K562 (cell line): Measurements from ENCODE around the gene ZCWPW1. TPM values are rescaled to one million over a fixed set of nuclear protein-coding genes. Genes with fewer than 3 reads are reported as not detected.

ENCODE experiments used
- ATAC-seq: fragments of 200-7000 bp; cut with Tn5 transposase; 3 replicates; pipeline ENCODE4 v1.9.1; 2020; ENCODE audit warnings: moderate library complexity
- BruUV-seq: library from RNA; stranded (reverse); fragments of 400-500 nt; replicated peaks from 2 replicates; lab custom pipeline; 2021; lab: Mats Ljungman, UMichigan
- CTCF ChIA-PET: fragments of 300-600 bp; formaldehyde crosslinking; extraction: SDS; loops from one replicate; lab custom pipeline; 2021; ENCODE audit warnings: low intra/inter-chr PET ratio; lab: Yijun Ruan, JAX
- POLR2A ChIA-PET: fragments of 300-600, 350-650 bp; sonication (Branson Sonifier 250); formaldehyde crosslinking; extraction: SDS; loops from one replicate; lab custom pipeline; 2021; ENCODE audit warnings: antibody characterized with exemption, inconsistent platforms; lab: Yijun Ruan, JAX
- DNase-seq, 4 experiments: peaks; one replicate each; pipeline versions ENCODE4 v3.0.0 to v3.0.0-alpha.2; 2011 to 2018; ENCODE audit warnings: low spot score in 3 of 4, mixed read lengths in 3 of 4; ENCODE audit errors: extremely low read depth in 1 of 4
- FAIRE-seq: peaks from 2 replicates; lab custom pipeline; 2011; peaks lifted over from hg19 to GRCh38; lab: Jason Lieb, UNC
- H2AFZ ChIP-seq: 2 replicates; pipeline ENCODE4 v1.6.0; 2011; ENCODE audit warnings: low read depth, low read length, control low read depth, inconsistent platforms
- H3K27ac ChIP-seq: fragments of 200-600 bp; 3 replicates; pipeline ENCODE4 v1.8.0; 2011; ENCODE audit warnings: low read depth, mild to moderate bottlenecking, control low read depth, inconsistent platforms, low read length, moderate library complexity, mixed read lengths; ENCODE audit errors: extremely low read depth
- H3K27me3 ChIP-seq, 2 experiments: fragments of 300-600 bp in 1 of 2; 2 replicates in 1 of 2; 3 replicates in 1 of 2; pipeline versions ENCODE4 v1.6.0 to v1.8.0; 2011; ENCODE audit warnings: inconsistent platforms in 2 of 2, low read length in 2 of 2, mild to moderate bottlenecking in 1 of 2, mixed read lengths in 1 of 2, moderate library complexity in 1 of 2; ENCODE audit not compliant: control insufficient read depth in 2 of 2, insufficient read depth in 2 of 2
- H3K36me3 ChIP-seq: fragments of 300-600 bp; 3 replicates; pipeline ENCODE4 v1.8.0; 2011; ENCODE audit warnings: mild to moderate bottlenecking, low read length, inconsistent platforms; ENCODE audit not compliant: control insufficient read depth, insufficient read depth
- H3K4me1 ChIP-seq, 2 experiments: fragments of 200-600 bp in 1 of 2; replicated peaks in 1 of 2; 2 replicates in 1 of 2; 3 replicates in 1 of 2; pipeline versions ENCODE4 v1.5.1 to v1.8.0; 2011; ENCODE audit warnings: inconsistent platforms in 2 of 2, low read length in 2 of 2, mild to moderate bottlenecking in 1 of 2, mixed read lengths in 1 of 2, moderate library complexity in 1 of 2; ENCODE audit not compliant: control insufficient read depth in 2 of 2, insufficient read depth in 2 of 2
- H3K4me2 ChIP-seq: 2 replicates; pipeline ENCODE4 v1.6.1; 2011; ENCODE audit warnings: low read length, control low read depth, inconsistent platforms, mixed read lengths; ENCODE audit not compliant: insufficient read depth
- H3K4me3 ChIP-seq: fragments of 200-600 bp; sonication (generic), shearing (Covaris generic); 2 replicates; pipeline ENCODE4 v1.5.1; 2016; ENCODE audit warnings: control low read depth, inconsistent platforms
- H3K79me2 ChIP-seq: fragments of 200-600 bp; 3 replicates; pipeline ENCODE4 v1.8.0; 2011; ENCODE audit warnings: low read length, inconsistent platforms; ENCODE audit not compliant: control insufficient read depth, insufficient read depth
- H3K9ac ChIP-seq, 2 experiments: 2 replicates each; pipeline versions ENCODE4 v1.6.0 to v1.6.1; 2011; ENCODE audit warnings: low read depth in 2 of 2, low read length in 2 of 2, control low read depth in 1 of 2, inconsistent platforms in 1 of 2, mild to moderate bottlenecking in 1 of 2, mixed read lengths in 1 of 2; ENCODE audit not compliant: insufficient read depth in 1 of 2
- H3K9me1 ChIP-seq: one replicate; pipeline ENCODE4 v1.6.0; 2011; ENCODE audit warnings: inconsistent platforms, mild to moderate bottlenecking, low read length, moderate library complexity; ENCODE audit not compliant: control insufficient read depth, insufficient read depth
- H3K9me3 ChIP-seq: replicated peaks from 2 replicates; pipeline ENCODE4 v1.5.1; 2011; ENCODE audit warnings: low read depth, low read length, inconsistent platforms; ENCODE audit not compliant: control insufficient read depth, insufficient read depth
- H4K20me1 ChIP-seq: replicated peaks from 2 replicates; pipeline ENCODE4 v1.6.1; 2011; ENCODE audit warnings: low read length, inconsistent platforms, mixed read lengths; ENCODE audit not compliant: control insufficient read depth, insufficient read depth
- CEBPB ChIP-seq: fragments of 450-650 bp; IDR thresholded peaks from 2 replicates; pipeline ENCODE4 v1.6.1; 2016; ENCODE audit warnings: missing genetic modification characterization, missing compliant biosample characterization
- ELF1 ChIP-seq: fragments of 200-800 bp; sonication (Bioruptor generic); IDR thresholded peaks from 2 replicates; pipeline ENCODE4 v1.6.1; 2016; ENCODE audit warnings: missing genetic modification characterization, missing compliant biosample characterization
- FOXJ2 ChIP-seq: fragments of 200-800 bp; sonication (Bioruptor generic); IDR thresholded peaks from 2 replicates; pipeline ENCODE4 v1.6.1; 2016; ENCODE audit warnings: missing genetic modification characterization, missing compliant biosample characterization
- PHB2 ChIP-seq: fragments of 450-650 bp; IDR thresholded peaks from 2 replicates; pipeline ENCODE4 v1.6.1; 2017; ENCODE audit warnings: low read depth
- POLR2A ChIP-seq: fragments of 450-650 bp; conservative IDR thresholded peaks from 2 replicates; pipeline ENCODE4 v1.6.1; 2016
- POLR2G ChIP-seq: fragments of 200-400 bp; formaldehyde crosslinking; IDR thresholded peaks from 2 replicates; pipeline ENCODE4 v1.6.1; 2017; ENCODE audit warnings: low read depth, mild to moderate bottlenecking, antibody characterized with exemption, low read length, moderate library complexity
- RBM39 ChIP-seq: fragments of 200-400 bp; formaldehyde crosslinking; optimal IDR thresholded peaks from 2 replicates; pipeline ENCODE3; 2018; ENCODE audit warnings: low read depth, low read length
- SUPT5H ChIP-seq: fragments of 450-650 bp; IDR thresholded peaks from 2 replicates; pipeline ENCODE4 v1.6.1; 2016
- THRA ChIP-seq: fragments of 450-650 bp; IDR thresholded peaks from 2 replicates; pipeline ENCODE4 v1.6.1; 2017; ENCODE audit warnings: mild to moderate bottlenecking, moderate library complexity
- ZBTB11 ChIP-seq, 3 experiments: fragments of 200-800 bp in 1 of 3; fragments of 250-450 bp in 1 of 3; fragments of 450-650 bp in 1 of 3; sonication (Bioruptor Pico) in 1 of 3; sonication (Bioruptor generic) in 1 of 3; formaldehyde crosslinking in 1 of 3; IDR thresholded peaks; 2 replicates each; pipeline versions ENCODE4 v1.6.1 to v1.8.0; 2016 to 2022; ENCODE audit warnings: mild to moderate bottlenecking in 2 of 3, missing genetic modification characterization in 2 of 3, missing compliant biosample characterization in 1 of 3, moderate library complexity in 1 of 3
- WGBS: fragments of 100-300 bp; shearing (Covaris generic); methylation state at CpG from one replicate; pipeline ENCODE4 v1.1.6; 2016; ENCODE audit warnings: low coverage, mixed read lengths; ENCODE audit not compliant: insufficient coverage; ENCODE audit errors: missing lambda C conversion rate; 5-methylcytosine and 5-hydroxymethylcytosine counted together
- in situ Hi-C: fragments of 300-500 bp; cut with MboI; formaldehyde crosslinking; loops from 4 replicates; pipeline ENCODE4 v1.15.0; 2018; ENCODE audit warnings: inconsistent platforms, mixed read lengths
- intact Hi-C: fragments of 100-400 bp; cut with micrococcal nuclease; formaldehyde crosslinking; loops from 2 replicates; pipeline ENCODE4 v1.14.2; 2022
- polyA plus RNA-seq, 8 experiments: library from polyadenylated mRNA; depleted of rRNA in 4 of 8; stranded (reverse) in 5 of 8; unstranded in 3 of 8; fragments of >200 nt; fragmentation: Nextera tagmentation in 2 of 8; fragmentation: Illumina TruSeq in 1 of 8; extraction: Ambion mirVana in 2 of 8; extraction: Trizol in 1 of 8; gene quantifications; 2 replicates each; pipeline versions ENCODE4 v1.2.1 to v1.2.3, GENCODE V29; 2011 to 2014; ENCODE audit warnings: inconsistent platforms in 1 of 8, missing spikeins in 1 of 8
- total RNA-seq, 7 experiments: library from RNA; depleted of rRNA in 6 of 7; stranded (reverse); fragments of >200 nt in 6 of 7; fragmentation: Illumina TruSeq in 2 of 7; extraction: Trizol in 2 of 7; gene quantifications; 2 replicates each; pipeline versions ENCODE4 v1.2.1 to v1.2.3, GENCODE V29; 2011 to 2021; ENCODE audit warnings: low replicate concordance in 1 of 7

The ZCWPW1 gene
- total and polyA plus RNA-seq, 9 of the 15 experiments (the other 6 are each of a cell fraction or from before 2014, with no cell fraction given), result 0.18 to 1.7 (median 1.2) TPM

GRCh38 chr7:100367676-100368613, 60.6 kb downstream of the ZCWPW1 start:
- DNase-seq (no peak), FAIRE-seq (no peak), ATAC-seq (no peak)
- no TSS peak for BruUV-seq
- CTCF ChIA-PET, result no interaction called here
- H2AFZ ChIP-seq, result no peak overlapping the region
- no peak overlapping the region for H3K27ac ChIP-seq
- no peaks in the 10 kb centered on the region for H4K20me1 ChIP-seq
- intact Hi-C loops, result no loop called here
- H3K4me1 ChIP-seq, result peaks cover 7 to 26% of the 10 kb centered on the region in 2 experiments; a peak in 4 of 5 replicates
- no peaks in the 10 kb centered on the region for H3K9me3 ChIP-seq
- TF ChIP-seq RBM39, result peak; percentile 17
- TF ChIP-seq FOXJ2, result no peak
- TF ChIP-seq THRA, result no peak
- TF ChIP-seq PHB2, result no peak
- TF ChIP-seq CEBPB (tag), result 0 out of 2 replicates have a peak, but pooled peaks have one; percentile 33
- TF ChIP-seq POLR2A, result peak; percentile 21; the same call in 1 of the 2 replicates
- TF ChIP-seq SUPT5H, result peak; percentile 13; the same call in 1 of the 2 replicates
- TF ChIP-seq POLR2G, result peak; percentile 29; the same call in 1 of the 2 replicates
- no peak for TF ChIP-seq ZBTB11 (CRISPR knock-in tag; IDR thresholded peaks at IDR 0.05)
- no peak for TF ChIP-seq ELF1
- peaks cover 4% of the 10 kb centered on the region for H3K9me1 ChIP-seq
- H3K36me3 ChIP-seq, result peaks cover 27% of the 10 kb centered on the region
- H3K9ac ChIP-seq, result no peak overlapping the region
- no peaks in the 10 kb centered on the region for H3K79me2 ChIP-seq
- no peaks in the 10 kb centered on the region for H3K27me3 ChIP-seq
- POLR2A ChIA-PET, result interaction anchor here (0.6 to 1.8 kb wide), 6 partner anchors 9 to 316 kb away, joined by 3 to 7 read pairs (median 3); no protein-coding TSS in a partner anchor
- no peak overlapping the region for H3K4me2 ChIP-seq
- in situ Hi-C loops, result no loop called here
- H3K4me3 ChIP-seq, result no peak overlapping the region
- WGBS, result 87% methylated on average over 12 of the region's 12 CpGs
